ENCODE measurements around the gene CSK.

The CSK gene

DNA sequence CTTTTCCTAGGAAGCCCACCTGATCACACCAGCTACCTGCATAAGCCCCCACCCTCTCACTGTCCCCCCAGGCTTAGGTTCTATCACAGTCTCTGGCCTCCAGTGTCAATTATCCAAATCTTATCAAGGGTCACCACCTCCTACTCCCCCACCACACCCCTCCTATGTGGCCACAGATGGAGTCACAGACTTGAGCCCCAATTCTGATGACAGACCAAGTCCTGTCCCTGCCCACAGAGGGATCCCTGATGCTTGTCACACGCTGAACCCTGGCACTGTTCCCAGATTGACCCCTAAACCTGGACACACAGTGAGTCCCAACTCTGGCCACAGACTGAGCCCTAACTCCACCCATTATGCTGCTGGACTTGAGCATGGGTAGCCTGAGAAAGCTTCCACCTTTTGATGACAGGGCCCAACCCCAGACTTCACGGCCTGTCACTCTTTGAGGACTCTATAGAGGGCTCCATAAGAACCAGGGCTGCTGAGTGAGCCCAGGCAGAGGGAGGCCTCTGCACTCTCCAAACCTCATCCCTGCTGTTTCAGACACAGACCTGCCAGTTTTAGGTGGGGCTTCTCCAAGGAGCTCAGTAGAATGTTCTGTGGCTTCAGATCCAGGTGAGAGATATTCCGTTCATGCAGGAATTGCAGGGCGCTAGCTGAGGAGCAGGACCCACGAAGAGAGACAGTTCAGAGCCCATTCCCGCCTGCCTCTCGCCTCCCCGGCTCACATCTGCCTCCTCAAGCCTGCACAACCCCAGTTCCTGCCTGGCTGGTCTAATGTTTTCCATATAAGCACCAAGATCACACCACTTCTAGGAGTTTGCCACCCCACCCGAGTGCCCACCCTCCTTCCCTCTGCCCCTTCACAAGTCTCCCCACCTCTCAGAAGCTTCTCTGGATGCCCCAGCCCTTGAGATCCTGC lies 59.2 kb downstream of the CSK start:
- TF ChIP-seq FOXP2 (optimal IDR thresholded peaks at IDR 0.05; ENCODE audit: control extremely low read depth, extremely low read length, insufficient read depth): no peak
- no peak for TF ChIP-seq EZH2 (IDR thresholded peaks at IDR 0.05)
- no peak for TF ChIP-seq POLR2AphosphoS5 (IDR thresholded peaks at IDR 0.05; ENCODE audit: borderline replicate concordance, low read depth, low read length)
- Histone ChIP-seq H3K27ac (no peak overlapping the region), H3K9me3 (ENCODE audit: low read depth, low read length) (no peaks in the 10 kb centered on the region), H3K9ac (ENCODE audit: insufficient read length) (no peak overlapping the region), H3K36me3 (ENCODE audit: insufficient read depth, low read length) (no peaks in the 10 kb centered on the region; the same call in 1 of the 2 replicates), H3K4me3 (peak overlapping the region; percentile 100)
- no peak for DNase-seq (ENCODE audit: low read depth, low spot score)

DNA sequence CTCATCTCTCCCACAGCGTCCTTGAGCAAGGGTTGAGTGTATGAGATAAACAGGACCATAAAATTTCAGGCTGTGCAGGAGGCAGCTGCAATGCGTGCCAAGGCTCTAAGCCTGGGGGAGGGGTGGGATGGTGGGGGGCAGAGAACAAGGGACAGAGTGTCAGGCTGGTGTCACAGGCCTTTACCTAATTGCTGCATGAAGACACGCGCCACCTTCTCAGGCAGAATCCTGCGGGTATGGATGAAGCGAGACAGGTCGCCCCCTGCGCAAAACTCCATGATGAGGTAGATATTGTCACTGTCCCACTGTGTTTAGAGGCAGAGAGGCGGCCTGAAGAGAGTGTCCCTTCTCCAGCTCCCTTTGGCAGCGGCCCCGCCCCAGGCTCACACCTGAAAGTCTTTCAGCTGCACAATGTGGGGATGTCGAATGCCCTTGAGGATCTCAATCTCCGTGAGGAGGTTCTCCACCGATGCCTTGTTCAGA lies 60.1 kb downstream of the CSK start:
- Histone ChIP-seq H3K9me3 (ENCODE audit: low read depth, low read length) (no peaks in the 10 kb centered on the region), H3K9ac (ENCODE audit: insufficient read length) (peak overlapping the region; percentile 95), H3K27ac (no peak overlapping the region), H3K36me3 (ENCODE audit: insufficient read depth, low read length) (no peaks in the 10 kb centered on the region; the same call in 1 of the 2 replicates), H3K4me3 (peak overlapping the region; percentile 100)
- no peak for DNase-seq (ENCODE audit: low read depth, low spot score)
- TF ChIP-seq EZH2 (IDR thresholded peaks at IDR 0.05) (no peak), FOXP2 (optimal IDR thresholded peaks at IDR 0.05; ENCODE audit: control extremely low read depth, extremely low read length, insufficient read depth) (no peak), POLR2AphosphoS5 (IDR thresholded peaks at IDR 0.05; ENCODE audit: borderline replicate concordance, low read depth, low read length) (no peak)

DNA sequence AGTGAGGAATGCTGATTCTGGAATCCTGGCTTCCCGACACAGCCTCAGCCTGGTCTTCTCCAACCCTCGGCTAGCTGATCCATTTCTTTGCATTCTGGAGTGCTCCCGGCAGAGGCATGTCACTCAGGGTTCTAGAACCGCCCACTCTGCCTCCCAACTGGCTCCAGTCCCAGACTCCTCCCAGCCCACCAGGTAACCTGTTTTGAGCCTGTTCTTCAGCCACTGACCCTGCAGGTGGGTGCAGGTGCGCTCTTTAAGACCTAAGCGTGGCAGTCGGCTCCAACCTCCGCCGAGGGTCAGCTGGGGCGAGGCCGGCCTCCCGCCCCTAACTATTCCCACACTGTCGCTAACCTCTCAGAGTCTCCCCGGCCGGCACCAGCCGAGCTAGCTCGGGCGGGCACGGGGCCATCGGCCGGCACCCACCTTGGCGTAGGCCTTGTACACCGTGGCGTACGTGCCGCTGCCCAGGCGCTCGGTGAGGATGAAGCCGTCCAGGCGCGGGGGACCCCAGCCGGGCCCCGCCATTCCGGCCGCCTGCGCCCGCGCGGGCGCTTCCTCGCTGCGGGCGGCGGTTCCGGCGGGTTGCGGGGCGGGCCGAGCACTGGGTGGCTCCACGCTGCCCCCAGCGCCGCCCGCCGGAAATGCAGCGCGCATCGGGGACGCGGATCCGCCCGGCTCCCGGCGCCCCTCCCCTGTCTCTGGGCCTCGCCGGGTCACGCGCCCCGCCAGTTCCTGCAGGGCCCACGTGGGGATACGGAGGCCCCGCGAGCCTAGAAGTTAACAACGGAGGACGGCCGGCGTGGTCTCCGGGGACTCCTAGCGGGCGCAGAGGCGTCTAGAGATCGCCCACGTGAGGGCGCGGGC lies 60.9 kb downstream of the CSK start, which contains the start of gene ULK3:
ULK3 (minus strand) TSS at position 576 of the 864 bp plus-strand sequence; CDS start at position 525, 51 bp downstream.
- DNase-seq (ENCODE audit: low read depth, low spot score): no peak
- peaks cover 4% of the 10 kb centered on the region; the same call in 1 of the 2 replicates for H3K36me3 ChIP-seq (ENCODE audit: insufficient read depth, low read length)

DNA sequence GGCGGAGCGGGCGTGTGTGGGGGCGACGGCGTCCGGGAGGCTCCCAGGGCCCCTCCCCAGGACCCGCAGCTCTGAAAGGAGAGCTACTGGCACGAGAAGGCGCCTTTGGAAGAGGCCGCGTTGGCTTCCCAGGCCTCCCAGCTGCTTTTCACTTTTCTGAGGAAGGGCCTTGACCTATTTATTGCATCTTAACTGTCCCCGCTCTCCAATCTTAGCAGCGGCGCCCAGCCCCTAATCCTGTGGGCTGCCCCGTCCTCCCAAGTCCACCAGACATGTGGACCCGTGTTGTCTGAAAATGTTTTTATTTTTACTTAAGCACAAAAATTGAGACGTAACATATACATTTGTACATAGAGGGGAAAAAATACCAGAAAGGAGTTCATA lies 61.6 kb downstream of the CSK start:
- no peak for DNase-seq (ENCODE audit: low read depth, low spot score)
- H3K36me3 ChIP-seq (ENCODE audit: insufficient read depth, low read length): peaks cover 9% of the 10 kb centered on the region; the same call in 1 of the 2 replicates
- peak overlapping the region; percentile 91 for H3K27ac ChIP-seq

More for the DNA sequence above, 60.9 kb downstream of the CSK start, which contains the start of gene ULK3:
- Histone ChIP-seq H3K9me3 (ENCODE audit: low read depth, low read length) (no peaks in the 10 kb centered on the region), H3K4me3 (peak within 1 kb of the TSS; percentile 100), H3K9ac (ENCODE audit: insufficient read length) (peak within 1 kb of the TSS; percentile 95), H3K27ac (peak within 1 kb of the TSS; percentile 91)
- peak; percentile 79 for TF ChIP-seq POLR2AphosphoS5 (IDR thresholded peaks at IDR 0.05; ENCODE audit: borderline replicate concordance, low read depth, low read length)
- TF ChIP-seq FOXP2 (optimal IDR thresholded peaks at IDR 0.05; ENCODE audit: control extremely low read depth, extremely low read length, insufficient read depth): no peak

DNA sequence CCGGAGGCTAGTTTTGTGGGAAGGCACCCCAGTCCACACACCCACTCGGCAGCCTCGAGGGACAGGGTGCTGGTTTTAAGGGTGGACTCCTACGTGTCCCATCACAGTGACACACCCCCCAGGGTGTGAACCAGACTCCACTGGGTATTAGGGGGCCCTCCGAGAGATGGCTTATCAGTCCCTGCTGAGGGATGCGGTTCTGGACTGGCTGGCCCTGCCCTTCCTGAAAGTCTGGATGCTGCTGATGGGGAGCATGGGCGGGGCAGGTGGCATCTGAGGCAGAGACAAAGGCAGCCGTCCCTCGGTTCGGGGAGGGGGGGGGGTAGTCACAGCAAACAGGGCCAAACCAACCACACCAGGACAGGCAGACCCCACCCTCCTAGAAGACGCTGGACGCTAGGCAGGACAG lies 62.0 kb downstream of the CSK start:
- Histone ChIP-seq H3K36me3 (ENCODE audit: insufficient read depth, low read length) (peaks cover 12% of the 10 kb centered on the region; the same call in 1 of the 2 replicates), H3K4me3 (no peak overlapping the region), H3K9ac (ENCODE audit: insufficient read length) (peak overlapping the region; percentile 76), H3K27ac (peak overlapping the region; percentile 91), H3K9me3 (ENCODE audit: low read depth, low read length) (no peaks in the 10 kb centered on the region)
- DNase-seq (ENCODE audit: low read depth, low spot score): no peak
- TF ChIP-seq EZH2 (IDR thresholded peaks at IDR 0.05) (no peak), FOXP2 (optimal IDR thresholded peaks at IDR 0.05; ENCODE audit: control extremely low read depth, extremely low read length, insufficient read depth) (no peak), POLR2AphosphoS5 (IDR thresholded peaks at IDR 0.05; ENCODE audit: borderline replicate concordance, low read depth, low read length) (no peak)

More for the DNA sequence above, 61.6 kb downstream of the CSK start:
- TF ChIP-seq FOXP2 (optimal IDR thresholded peaks at IDR 0.05; ENCODE audit: control extremely low read depth, extremely low read length, insufficient read depth): no peak
- no peak for TF ChIP-seq EZH2 (IDR thresholded peaks at IDR 0.05)
- no peak for TF ChIP-seq POLR2AphosphoS5 (IDR thresholded peaks at IDR 0.05; ENCODE audit: borderline replicate concordance, low read depth, low read length)
- Histone ChIP-seq H3K9me3 (ENCODE audit: low read depth, low read length) (no peaks in the 10 kb centered on the region), H3K9ac (ENCODE audit: insufficient read length) (peak overlapping the region; percentile 76), H3K4me3 (peak overlapping the region; percentile 100)

DNA sequence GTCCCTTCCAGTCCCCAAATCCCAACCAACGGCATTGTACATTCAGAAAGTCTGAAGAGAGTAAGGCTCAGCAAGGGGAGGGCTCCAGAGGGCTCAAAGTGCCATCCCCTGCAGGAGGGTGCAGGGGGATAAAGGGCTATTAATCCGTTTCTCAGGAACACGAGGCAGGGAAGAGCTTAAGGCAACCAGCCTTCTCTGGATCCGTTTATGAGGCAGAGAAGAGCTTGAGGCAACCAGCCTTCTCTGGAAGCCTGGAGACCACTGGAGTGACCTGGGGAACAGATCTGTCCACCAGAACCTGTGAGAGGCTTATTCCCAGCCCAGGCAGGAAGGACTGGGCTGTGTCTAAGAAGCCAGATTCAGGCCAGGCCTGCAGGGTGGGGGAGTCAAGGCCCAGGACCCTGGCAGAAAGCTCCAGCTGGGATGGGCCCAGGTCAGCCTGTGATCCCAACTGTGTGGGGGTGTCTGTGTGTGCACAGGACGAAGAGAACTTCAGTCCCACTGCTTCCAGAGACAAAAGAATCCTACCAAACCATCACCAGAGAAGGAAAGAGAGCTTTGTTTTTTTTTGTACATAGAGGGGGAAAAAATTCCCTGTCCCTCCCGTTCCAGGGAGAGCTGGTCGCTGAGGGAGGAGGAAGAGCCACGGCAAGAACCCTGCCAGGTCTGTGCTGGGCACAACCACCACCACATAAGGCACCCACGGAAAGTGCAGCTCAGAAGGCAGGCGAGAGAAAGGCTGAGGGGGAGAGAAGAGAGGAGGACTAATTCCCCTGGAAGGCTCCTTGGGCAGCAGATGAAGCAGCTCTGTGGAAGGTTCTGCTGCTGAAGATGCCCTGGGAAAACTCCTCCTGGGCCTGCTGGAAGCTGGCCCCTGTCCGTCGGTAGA lies 62.7 kb downstream of the CSK start:
- Histone ChIP-seq H3K9me3 (ENCODE audit: low read depth, low read length) (no peaks in the 10 kb centered on the region), H3K36me3 (ENCODE audit: insufficient read depth, low read length) (peaks cover 12% of the 10 kb centered on the region; the same call in 1 of the 2 replicates), H3K4me3 (no peak overlapping the region), H3K27ac (peak overlapping the region; percentile 40; the same call in 1 of the 2 replicates), H3K9ac (ENCODE audit: insufficient read length) (no peak overlapping the region)
- TF ChIP-seq EZH2 (IDR thresholded peaks at IDR 0.05): no peak
- no peak for TF ChIP-seq POLR2AphosphoS5 (IDR thresholded peaks at IDR 0.05; ENCODE audit: borderline replicate concordance, low read depth, low read length)
- TF ChIP-seq FOXP2 (optimal IDR thresholded peaks at IDR 0.05; ENCODE audit: control extremely low read depth, extremely low read length, insufficient read depth): no peak
- no peak for DNase-seq (ENCODE audit: low read depth, low spot score)

DNA sequence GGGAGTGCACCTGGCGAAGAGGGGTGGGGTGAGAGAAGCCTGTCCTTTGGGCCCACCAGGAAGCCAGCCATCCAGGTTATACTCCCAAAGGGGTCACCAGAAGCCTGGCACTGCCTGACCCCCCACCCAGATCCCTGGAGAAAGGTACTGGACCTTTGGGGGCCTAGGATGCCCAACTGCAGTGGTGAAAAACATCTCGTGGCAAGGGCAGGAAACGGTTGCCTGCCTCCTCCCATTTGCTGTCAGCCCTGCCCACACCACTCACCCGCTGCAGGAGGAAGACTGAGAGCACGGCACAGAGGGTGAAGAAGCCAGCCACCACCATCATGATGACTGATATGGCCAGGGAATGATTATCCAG lies 63.3 kb downstream of the CSK start:
- no peak overlapping the region for H3K9ac ChIP-seq (ENCODE audit: insufficient read length)

More for the DNA sequence above, 63.3 kb downstream of the CSK start:
- no peaks in the 10 kb centered on the region for H3K9me3 ChIP-seq (ENCODE audit: low read depth, low read length)
- DNase-seq (ENCODE audit: low read depth, low spot score): no peak
- H3K27ac ChIP-seq: no peak overlapping the region
- TF ChIP-seq EZH2 (IDR thresholded peaks at IDR 0.05): no peak
- TF ChIP-seq FOXP2 (optimal IDR thresholded peaks at IDR 0.05; ENCODE audit: control extremely low read depth, extremely low read length, insufficient read depth): no peak
- TF ChIP-seq POLR2AphosphoS5 (IDR thresholded peaks at IDR 0.05; ENCODE audit: borderline replicate concordance, low read depth, low read length): no peak
- no peak overlapping the region for H3K4me3 ChIP-seq
- H3K36me3 ChIP-seq (ENCODE audit: insufficient read depth, low read length): peaks cover 17% of the 10 kb centered on the region; the same call in 1 of the 2 replicates
